Bronchial epithelial cell (primary cell): ENCODE results near the gene ADAMTS15. TPM values are rescaled to one million over a fixed set of nuclear protein-coding genes. Genes with fewer than 3 reads are reported as not detected.
A peak's percentile ranks its signal among the peaks of the same experiment; 100 is the strongest.

Experiments
- DNase-seq: peaks from one replicate; pipeline ENCODE4 v3.0.0-alpha.2; 2010; ENCODE audit warnings: low read depth
- FAIRE-seq: peaks from 2 replicates; lab custom pipeline; 2011; peaks lifted over from hg19 to GRCh38; lab: Jason Lieb, UNC
- H3K27me3 ChIP-seq: 2 replicates; pipeline ENCODE4 v1.5.1; 2011; ENCODE audit warnings: low read length; ENCODE audit not compliant: control insufficient read depth, insufficient read depth
- H3K36me3 ChIP-seq: 2 replicates; pipeline ENCODE4 v1.5.1; 2011; ENCODE audit warnings: low read length; ENCODE audit not compliant: control insufficient read depth, insufficient read depth
- H3K4me3 ChIP-seq: 2 replicates; pipeline ENCODE4 v1.5.1; 2011; ENCODE audit warnings: mild to moderate bottlenecking, low read depth, low read length, control low read depth
- CTCF ChIP-seq: IDR thresholded peaks from 2 replicates; pipeline ENCODE4 v1.5.1; 2011; ENCODE audit warnings: mild to moderate bottlenecking, moderate library complexity, low read length, control low read depth, inconsistent platforms; ENCODE audit not compliant: insufficient read depth, severe bottlenecking
- total RNA-seq: library from RNA; depleted of rRNA; stranded (reverse); fragments of >200 nt; gene quantifications from 2 replicates; pipeline ENCODE4 v1.2.1, GENCODE V29; 2014

ADAMTS15 gene
- total RNA-seq, 1 donor from 2014 or later = 0.26 TPM

- no peak overlapping the region for H3K4me3 ChIP-seq
- FAIRE-seq (no peak), DNase-seq (no peak)
- H3K27me3 ChIP-seq = no peaks in the 10 kb centered on the region
- TF ChIP-seq CTCF = no peak
- no peaks in the 10 kb centered on the region for H3K36me3 ChIP-seq
Measured at GRCh38 chr11:130512662-130513061, 64.2 kb downstream of the ADAMTS15 start.

- no peak overlapping the region for H3K4me3 ChIP-seq
- no peak for DNase-seq
- no peaks in the 10 kb centered on the region for H3K27me3 ChIP-seq
- H3K36me3 ChIP-seq = no peaks in the 10 kb centered on the region
- FAIRE-seq = no peak
- TF ChIP-seq CTCF = no peak
Measured at GRCh38 chr11:130513132-130513531, 64.7 kb downstream of the ADAMTS15 start.

- Histone ChIP-seq H3K36me3 (no peaks in the 10 kb centered on the region), H3K27me3 (no peaks in the 10 kb centered on the region), H3K4me3 (no peak overlapping the region)
- FAIRE-seq = no peak
- TF ChIP-seq CTCF = no peak
- DNase-seq = no peak
Measured at GRCh38 chr11:130514316-130514715, 65.9 kb downstream of the ADAMTS15 start.

GRCh38 chr11:130514851-130515250, 66.4 kb downstream of the ADAMTS15 start:
- no peak for TF ChIP-seq CTCF
- Histone ChIP-seq H3K36me3 (no peaks in the 10 kb centered on the region), H3K4me3 (no peak overlapping the region), H3K27me3 (no peaks in the 10 kb centered on the region)
- DNase-seq = no peak
- peak; percentile 60 for FAIRE-seq

DNA sequence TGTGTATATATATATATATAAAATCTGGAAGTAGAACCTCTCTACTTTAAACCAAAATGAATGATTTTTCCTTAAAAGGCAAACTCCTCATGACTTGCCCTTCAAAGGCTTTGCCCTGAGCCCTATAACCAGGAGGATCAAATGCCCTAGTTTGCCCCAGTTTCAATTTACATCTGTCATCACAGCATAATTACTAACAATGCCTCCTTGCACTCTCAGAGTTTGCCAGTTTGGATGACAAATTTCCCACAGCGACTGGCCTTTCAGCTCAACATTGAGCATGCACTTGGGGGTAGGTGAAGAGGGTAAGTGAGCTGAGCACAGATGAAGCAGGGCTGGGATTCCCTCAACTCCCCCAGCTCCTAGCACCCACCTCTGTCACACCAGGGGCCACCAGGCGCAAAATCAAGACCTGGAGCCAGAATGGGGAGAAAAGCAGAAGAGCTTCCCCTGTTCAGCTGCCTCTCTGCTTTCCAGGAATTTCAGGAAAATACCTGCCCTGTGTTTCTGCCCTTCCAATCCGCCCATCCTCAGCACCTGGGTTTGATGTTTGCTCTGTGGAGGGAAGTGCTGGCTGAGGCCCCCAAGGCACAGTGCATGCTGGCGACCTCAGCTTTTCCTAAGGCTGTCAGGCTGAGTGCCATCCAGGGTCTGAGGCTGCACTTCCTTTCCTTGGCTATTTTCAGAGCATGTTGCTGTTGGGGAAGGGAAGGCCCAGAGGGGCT, 67.5 kb downstream of the ADAMTS15 start:
- no peak for FAIRE-seq
- no peaks in the 10 kb centered on the region for H3K27me3 ChIP-seq

More for the DNA sequence above, 67.5 kb downstream of the ADAMTS15 start:
- TF ChIP-seq CTCF = no peak
- DNase-seq = peak; percentile 4
- H3K36me3 ChIP-seq = no peaks in the 10 kb centered on the region
- no peak overlapping the region for H3K4me3 ChIP-seq
